Stimulated activated CD4-positive, alpha-beta T cell treated with anti-CD3 and anti-CD28 coated beads, TNF-alpha, amount 100 ng/mL, for 48 hours (primary cell): ENCODE results near the gene MAP2K1.

Experiments used
- DNase-seq, 3 donors: peaks; one replicate each; pipeline ENCODE4 v3.0.0-alpha.2; 2020; ENCODE audit warnings: low read depth in 3 of 3

MAP2K1 gene

GRCh38 chr15:66504563-66505429, 118.1 kb downstream of the MAP2K1 start, which contains the start of the genes RPL4 and ZWILCH:
TSS of gene RPL4 (minus strand) at chr15:66504855. CDS start at chr15:66504790, 65 bp downstream.
TSS of gene ZWILCH (plus strand) at chr15:66505326. CDS start at chr15:66505339, 13 bp downstream.
- DNase-seq: peak; percentile 56 to 67 (median 67)

- no peak for DNase-seq
Measured at GRCh38 chr15:66505430-66505811, 118.7 kb downstream of the MAP2K1 start.

- DNase-seq: no peak
Measured at GRCh38 chr15:66505818-66506217, 119.1 kb downstream of the MAP2K1 start.

GRCh38 chr15:66508293-66508883, 121.7 kb downstream of the MAP2K1 start:
- DNase-seq: no peak

- DNase-seq: no peak
Measured at GRCh38 chr15:66514586-66514985, 127.9 kb downstream of the MAP2K1 start.

- no peak for DNase-seq
Measured at GRCh38 chr15:66515901-66516322, 129.2 kb downstream of the MAP2K1 start.

- DNase-seq: no peak
Measured at GRCh38 chr15:66523926-66524325, 137.2 kb downstream of the MAP2K1 start.

GRCh38 chr15:66524838-66525237, 138.1 kb downstream of the MAP2K1 start:
- DNase-seq: no peak

- DNase-seq: no peak
Measured at GRCh38 chr15:66535056-66535455, 148.3 kb downstream of the MAP2K1 start.
